GM21515 (cell line): ENCODE data around the gene NUFIP1.
"Not testable (repeated sequence)": the region's sequence is repeated elsewhere in the genome, so short reads cannot be mapped to it uniquely, and the experiment has no call there.

ENCODE experiments used
- ATAC-seq: cut with Tn5 transposase; IDR thresholded peaks from one replicate; pipeline ENCODE4 v1.9.1; 2021; ENCODE audit not compliant: unreplicated experiment

NUFIP1 gene

GRCh38 chr13:44920013-44920412, 69.3 kb downstream of the NUFIP1 start:
- ATAC-seq, result no peak

GRCh38 chr13:44919104-44919804, 70.0 kb downstream of the NUFIP1 start:
- no peak for ATAC-seq

- peak; percentile 80 for ATAC-seq
Observed at GRCh38 chr13:44918326-44919103, 70.8 kb downstream of the NUFIP1 start.

DNA sequence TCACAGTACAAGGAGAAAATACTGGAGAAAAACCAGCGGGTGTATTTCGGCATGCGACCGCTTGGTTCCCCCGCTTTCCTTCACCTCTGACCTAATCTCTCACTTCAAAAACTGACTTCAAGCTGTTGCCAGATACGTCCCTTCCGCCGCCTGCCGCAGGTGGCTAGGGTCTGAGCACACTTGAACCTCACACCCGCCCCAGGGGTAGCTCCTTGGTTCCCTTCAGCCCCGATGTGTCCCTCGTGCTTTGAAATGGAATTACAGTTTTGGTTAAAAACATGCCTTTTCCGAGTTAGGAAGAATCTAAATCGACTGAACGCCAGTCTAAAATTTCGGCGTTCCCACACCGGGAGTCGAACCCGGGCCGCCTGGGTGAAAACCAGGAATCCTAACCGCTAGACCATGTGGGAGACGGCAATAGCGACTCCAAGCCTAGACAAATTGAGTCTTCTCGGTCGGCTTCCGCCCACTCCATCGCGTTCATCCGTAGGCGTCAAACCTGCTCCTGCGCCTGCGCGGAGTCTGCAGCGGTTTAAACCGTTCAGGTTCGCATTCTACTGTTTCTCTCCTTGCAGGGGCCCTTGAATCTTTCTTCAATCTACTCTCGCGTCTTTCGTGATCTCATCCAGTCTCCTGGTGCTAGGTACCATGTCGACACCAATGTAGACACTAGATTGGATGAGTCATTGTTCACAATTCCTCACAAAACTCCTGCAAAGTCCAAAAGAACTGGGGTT, 71.5 kb downstream of the NUFIP1 start:
- peak; percentile 82 for ATAC-seq

GRCh38 chr13:44912278-44913016, 76.8 kb downstream of the NUFIP1 start:
- no peak for ATAC-seq

- ATAC-seq, result no peak
Observed at GRCh38 chr13:44908712-44909111, 80.6 kb downstream of the NUFIP1 start.

DNA sequence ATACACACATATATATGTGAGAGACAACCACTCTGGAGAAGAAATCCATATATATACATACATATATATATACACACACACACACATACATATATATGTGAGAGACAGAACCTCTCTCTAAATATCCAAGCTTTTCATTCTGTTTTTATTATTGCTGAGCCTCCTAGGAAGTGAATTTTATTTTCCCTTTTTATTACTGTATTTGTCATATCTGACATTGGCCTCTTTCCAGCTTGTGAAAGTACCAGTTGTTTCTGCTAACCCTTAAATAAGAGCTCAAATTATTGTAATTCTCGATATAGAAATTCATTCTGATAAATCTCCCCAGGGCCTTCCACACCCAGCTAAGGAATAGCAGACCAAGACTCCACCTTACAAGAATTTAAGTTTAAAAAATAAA, 81.0 kb downstream of the NUFIP1 start:
- no peak for ATAC-seq

- no peak for ATAC-seq
Observed at GRCh38 chr13:44906713-44907112, 82.6 kb downstream of the NUFIP1 start.

DNA sequence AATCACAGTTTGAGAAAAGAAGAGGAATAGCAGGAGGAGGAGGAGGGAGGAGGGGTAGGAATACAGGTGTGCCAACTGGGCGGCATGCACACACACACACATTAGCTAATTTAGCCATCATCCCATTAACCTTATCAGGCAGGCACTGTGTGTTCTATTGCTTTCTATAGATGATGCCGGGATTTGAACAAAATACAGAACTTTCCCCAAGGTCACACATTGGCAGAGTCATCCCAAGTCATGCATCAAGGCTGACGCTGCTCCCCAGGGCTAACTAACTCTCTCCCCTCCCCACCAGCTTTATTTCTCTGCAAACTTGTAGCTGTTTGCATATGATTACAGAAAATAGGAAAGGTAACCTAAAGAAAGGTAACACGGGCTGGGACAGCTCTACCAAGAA, 83.0 kb downstream of the NUFIP1 start:
- ATAC-seq, result no peak

DNA sequence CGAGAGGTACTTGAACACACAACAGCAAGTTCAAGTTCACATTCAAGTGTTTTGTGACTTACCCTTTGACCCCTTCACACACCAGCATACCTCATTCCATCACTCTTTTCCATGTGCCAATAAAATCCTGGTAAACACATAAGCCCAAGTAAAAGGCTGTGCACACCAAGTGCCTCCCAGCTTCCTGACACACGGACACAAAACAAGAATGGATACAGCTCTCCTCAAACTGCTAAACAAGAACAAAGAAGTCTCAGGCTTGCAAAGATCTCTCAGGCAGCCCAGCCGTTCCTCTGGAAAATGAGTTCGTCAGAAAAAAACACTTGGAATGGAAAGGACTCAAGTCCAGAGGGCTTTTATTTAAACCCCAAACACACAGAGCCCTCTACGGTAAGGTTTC, 83.7 kb downstream of the NUFIP1 start:
- no peak for ATAC-seq

DNA sequence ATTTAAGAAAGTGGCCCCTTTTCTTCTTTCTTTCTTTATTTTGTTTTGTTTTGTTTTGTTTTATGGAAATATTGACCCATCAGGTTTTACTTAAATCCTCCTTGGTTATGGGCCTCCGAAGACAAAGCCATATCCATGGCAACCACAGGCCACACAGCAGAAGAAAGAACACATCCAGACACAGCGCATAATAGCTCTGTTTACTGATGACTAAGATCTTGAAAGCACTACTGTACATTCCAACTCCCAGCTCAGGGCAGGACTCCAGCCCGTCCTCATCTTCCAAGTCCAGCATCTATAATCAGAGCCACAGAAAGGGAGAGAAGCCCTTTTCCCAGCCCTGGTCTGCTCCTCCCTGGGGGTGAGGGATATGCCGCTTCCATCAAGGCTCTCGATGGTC, 84.3 kb downstream of the NUFIP1 start:
- ATAC-seq, result no peak

DNA sequence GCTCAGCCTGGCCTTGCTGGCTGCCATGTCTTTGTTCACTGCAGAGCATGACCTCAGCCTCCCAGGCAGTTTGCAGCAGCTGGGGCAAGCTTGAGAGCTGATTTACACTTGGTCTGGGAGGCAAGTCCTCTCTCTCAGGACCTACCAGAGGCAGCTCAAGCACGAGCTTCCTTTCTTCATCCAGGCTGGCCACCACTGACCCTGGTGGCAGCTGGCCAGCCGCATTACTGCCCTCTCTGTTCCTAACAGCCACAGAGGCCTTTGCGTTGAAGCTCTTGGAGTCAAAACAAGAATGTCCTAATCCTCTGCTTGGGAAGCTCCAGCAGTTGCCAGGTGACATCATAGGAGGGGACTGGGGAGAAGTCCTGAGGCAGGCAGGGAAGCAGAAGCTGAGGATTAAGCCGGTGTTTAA, 85.7 kb downstream of the NUFIP1 start:
- no peak for ATAC-seq

DNA sequence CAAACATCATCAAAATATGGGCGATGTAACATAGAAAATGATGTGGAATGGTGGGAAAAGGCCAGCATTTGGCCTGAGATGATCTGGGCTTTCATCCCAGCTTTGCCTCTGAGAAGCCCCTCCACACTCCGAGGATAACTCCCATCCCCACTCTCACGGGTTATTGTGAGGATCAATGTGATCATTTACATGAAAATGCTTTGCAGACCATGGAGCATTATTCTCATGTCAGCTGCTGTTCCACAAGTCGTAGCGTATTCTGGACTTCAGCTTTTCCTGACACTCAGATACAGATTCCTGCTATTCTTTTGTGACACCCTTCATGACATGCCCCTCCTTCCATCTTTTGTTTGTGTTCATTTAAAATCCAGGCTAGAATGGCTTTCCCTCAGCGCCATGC, 86.5 kb downstream of the NUFIP1 start:
- ATAC-seq, result no peak

- ATAC-seq, result no peak
Observed at GRCh38 chr13:44899967-44900366, 89.3 kb downstream of the NUFIP1 start.

DNA sequence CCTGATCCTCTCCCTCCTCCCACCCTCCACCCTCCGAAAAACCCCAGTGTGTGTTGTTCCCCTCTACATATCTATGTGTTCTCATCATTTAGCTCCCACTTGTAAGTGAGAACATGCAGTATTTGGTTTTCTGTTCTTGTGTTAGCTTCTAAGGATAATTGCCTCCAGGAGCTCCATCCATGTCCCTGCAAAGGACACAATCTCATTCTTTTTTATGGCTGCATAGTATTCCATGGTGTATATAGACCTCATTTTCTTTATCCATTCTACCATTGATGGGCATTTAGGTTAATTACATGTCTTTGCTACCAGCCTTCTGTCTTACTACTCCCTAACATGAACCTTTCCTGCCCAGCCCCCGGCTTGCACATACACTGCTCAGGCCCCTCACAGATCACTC, 91.0 kb downstream of the NUFIP1 start:
- ATAC-seq, result not testable (repeated sequence)

DNA sequence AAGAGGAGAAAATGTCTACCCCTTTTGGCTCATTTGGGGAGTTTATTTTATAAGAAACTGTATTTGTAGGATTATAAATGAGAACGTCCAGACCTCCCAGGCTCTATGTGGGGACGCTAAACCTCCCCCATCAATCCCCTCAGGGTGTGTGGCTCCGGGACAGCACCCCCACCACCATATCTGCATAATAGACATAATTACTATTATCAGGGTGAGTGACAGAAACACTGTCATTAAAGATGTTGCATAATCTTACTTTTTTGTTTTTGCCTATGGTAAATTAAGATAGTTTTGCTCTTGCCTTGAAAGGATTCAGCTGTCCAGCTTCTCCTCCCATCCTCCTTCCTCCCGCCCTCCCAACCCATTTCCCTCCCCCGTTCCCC, 93.3 kb downstream of the NUFIP1 start:
- no peak for ATAC-seq

DNA sequence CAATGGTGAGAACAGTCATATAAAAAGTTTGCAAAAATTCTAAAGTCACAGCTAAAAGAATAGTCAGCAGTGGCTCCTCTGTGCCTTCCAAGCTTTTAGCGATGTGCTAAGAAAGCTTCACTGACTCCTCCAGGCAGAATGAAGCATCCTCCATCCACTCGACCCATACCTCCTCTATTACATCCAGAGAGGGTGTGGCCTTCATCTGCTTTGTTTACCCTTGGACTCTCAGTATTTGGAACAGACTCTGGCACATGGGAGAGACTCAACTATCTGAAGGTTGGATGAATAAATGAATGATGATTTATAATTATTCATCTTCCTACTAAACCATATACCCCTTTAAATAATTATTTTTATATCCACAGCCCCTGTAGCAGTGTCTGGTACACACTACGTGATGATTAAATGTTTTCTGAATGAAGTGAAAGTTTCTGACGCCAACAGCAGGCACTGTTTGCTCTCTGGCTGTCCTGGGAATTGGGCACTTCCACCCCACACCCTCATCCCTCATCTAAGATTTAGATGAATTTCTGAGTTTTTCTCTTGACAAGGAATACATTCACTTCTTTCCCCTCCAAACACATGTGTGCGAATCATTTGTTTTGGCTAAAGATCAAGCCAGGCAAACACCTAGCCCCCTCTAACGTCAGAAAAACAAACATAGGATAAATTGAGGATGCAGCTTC, 93.9 kb downstream of the NUFIP1 start:
- ATAC-seq, result no peak

- ATAC-seq, result no peak
Observed at GRCh38 chr13:44894001-44894770, 95.1 kb downstream of the NUFIP1 start.
